B cell (primary cell): ENCODE results near the gene PTPN22. TPM values are rescaled to one million over a fixed set of nuclear protein-coding genes. Genes with fewer than 3 reads are reported as not detected.
A peak's percentile ranks its signal among the peaks of the same experiment; 100 is the strongest.

Source experiments
- ATAC-seq: fragments of 200-7000 bp; cut with Tn5 transposase; one replicate; pipeline ENCODE4 v1.10.0; 2021; ENCODE audit warnings: low read depth, mild to moderate bottlenecking, moderate number of reproducible peaks, moderate library complexity
- CTCF ChIA-PET: fragments of 350-600 bp; sonication (Branson Sonifier 250); formaldehyde crosslinking; loops from one replicate; lab custom pipeline; 2021; ENCODE audit warnings: antibody characterized with exemption, inconsistent platforms; lab: Charles Lee
- POLR2A ChIA-PET: fragments of 350-600 bp; sonication (Branson Sonifier 250); formaldehyde crosslinking; loops from one replicate; lab custom pipeline; 2021; ENCODE audit warnings: antibody characterized with exemption; lab: Charles Lee
- DNase-seq: peaks from one replicate; pipeline ENCODE4 v3.0.0; 2013
- H2AFZ ChIP-seq: 2 replicates; pipeline ENCODE4 v1.6.1; 2012; ENCODE audit warnings: mild to moderate bottlenecking, low read depth, low read length; ENCODE audit not compliant: insufficient read depth, poor library complexity, severe bottlenecking
- H3K27ac ChIP-seq, 2 donors: 1 replicate in 1 of 2; 2 replicates in 1 of 2; pipeline ENCODE4 v1.5.1; 2012 to 2013; ENCODE audit warnings: low read length in 2 of 2, mild to moderate bottlenecking in 2 of 2, moderate library complexity in 1 of 2
- H3K27me3 ChIP-seq, 4 experiments: fragments of 200-600 bp in 1 of 4; sonication (generic) in 1 of 4; replicated peaks in 1 of 4; 1 replicate in 2 of 4; 2 replicates in 2 of 4; pipeline versions ENCODE4 v1.6.1 to v1.7.0; 2013 to 2016; ENCODE audit warnings: low read length in 3 of 4, mild to moderate bottlenecking in 2 of 4, mixed read lengths in 1 of 4, moderate library complexity in 1 of 4; ENCODE audit not compliant: insufficient read depth in 4 of 4, control insufficient read depth in 3 of 4; ENCODE audit errors: control extremely low read depth in 1 of 4
- H3K36me3 ChIP-seq, 2 experiments: replicated peaks in 1 of 2; 1 replicate in 1 of 2; 2 replicates in 1 of 2; pipeline versions ENCODE4 v1.6.1 to v1.7.1; 2013; ENCODE audit warnings: low read length in 1 of 2; ENCODE audit not compliant: insufficient read depth in 2 of 2, control insufficient read depth in 1 of 2; ENCODE audit errors: control extremely low read depth in 1 of 2, extremely low read depth in 1 of 2
- H3K4me1 ChIP-seq, 2 donors: fragments of 200-600 bp in 1 of 2; sonication (generic) in 1 of 2; 1 replicate in 1 of 2; 2 replicates in 1 of 2; pipeline versions ENCODE4 v1.5.1 to v1.6.1; 2013 to 2017; ENCODE audit warnings: low read length in 2 of 2; ENCODE audit not compliant: control insufficient read depth in 2 of 2, insufficient read depth in 2 of 2
- H3K4me2 ChIP-seq: replicated peaks from 2 replicates; pipeline ENCODE3; 2012; ENCODE audit warnings: mild to moderate bottlenecking, low read depth, low read length; ENCODE audit not compliant: poor library complexity, severe bottlenecking
- H3K4me3 ChIP-seq, 5 experiments: fragments of 200-600 bp in 1 of 5; sonication (generic) in 1 of 5; 1 replicate in 3 of 5; 2 replicates in 2 of 5; pipeline versions ENCODE4 v1.5.1 to v1.7.0; 2011 to 2016; ENCODE audit warnings: low read length in 4 of 5, mild to moderate bottlenecking in 4 of 5, low read depth in 2 of 5, control low read depth in 1 of 5, moderate library complexity in 1 of 5; ENCODE audit not compliant: insufficient read depth in 1 of 5; ENCODE audit errors: control extremely low read depth in 1 of 5, extremely low read depth in 1 of 5
- H3K79me2 ChIP-seq: fragments of 200-600 bp; sonication (generic); one replicate; pipeline ENCODE4 v1.6.0; 2016; ENCODE audit warnings: low read length; ENCODE audit not compliant: control insufficient read depth, insufficient read depth
- H3K9ac ChIP-seq: fragments of 200-600 bp; sonication (generic); 2 replicates; pipeline ENCODE4 v1.6.1; 2017; ENCODE audit warnings: mild to moderate bottlenecking, low read length, moderate library complexity
- H3K9me3 ChIP-seq, 3 donors: one replicate each; pipeline versions ENCODE4 v1.6.1 to v1.7.1; 2013; ENCODE audit warnings: low read length in 2 of 3; ENCODE audit not compliant: control insufficient read depth in 2 of 3, insufficient read depth in 1 of 3; ENCODE audit errors: control extremely low read depth in 1 of 3
- H4K20me1 ChIP-seq: 2 replicates; pipeline ENCODE4 v1.6.0; 2012; ENCODE audit warnings: mild to moderate bottlenecking, low read length; ENCODE audit not compliant: insufficient read depth, control insufficient read depth, poor library complexity, severe bottlenecking
- H3K27ac Mint-ChIP-seq: one replicate; pipeline ENCODE4 v1.8.0; 2021; ENCODE audit warnings: mixed read lengths
- H3K27me3 Mint-ChIP-seq: one replicate; pipeline ENCODE4 v1.8.0; 2021; ENCODE audit warnings: mixed read lengths
- H3K4me1 Mint-ChIP-seq: one replicate; pipeline ENCODE4 v1.8.0; 2021; ENCODE audit warnings: mixed read lengths
- H3K4me3 Mint-ChIP-seq: one replicate; pipeline ENCODE4 v1.8.0; 2021; ENCODE audit warnings: mixed read lengths
- H3K9me3 Mint-ChIP-seq: one replicate; pipeline ENCODE4 v1.8.0; 2022; ENCODE audit warnings: mixed read lengths; ENCODE audit not compliant: insufficient read depth
- CTCF ChIP-seq: fragments of 200-600 bp; IDR thresholded peaks from one replicate; pipeline ENCODE4 v1.8.0; 2022; ENCODE audit warnings: antibody characterized with exemption, mild to moderate bottlenecking
- EZH2 ChIP-seq: IDR thresholded peaks from 2 replicates; pipeline ENCODE4 v1.6.1; 2012; ENCODE audit warnings: borderline replicate concordance, low read depth, mild to moderate bottlenecking, moderate library complexity, low read length; ENCODE audit not compliant: insufficient read depth, poor library complexity, severe bottlenecking
- WGBS: methylation state at CpG from one replicate; pipeline ENCODE4 v1.1.5; 2013; ENCODE audit warnings: missing lambda C conversion rate; ENCODE audit not compliant: insufficient coverage; 5-methylcytosine and 5-hydroxymethylcytosine counted together
- intact Hi-C: fragments of 100-400 bp; cut with micrococcal nuclease; formaldehyde crosslinking; loops from one replicate; pipeline ENCODE4 v1.10.0; 2022
- polyA plus RNA-seq: library from polyadenylated mRNA; depleted of rRNA; stranded (reverse); fragments of >200 nt; gene quantifications from 2 replicates; pipeline ENCODE4 v1.2.3, GENCODE V29; 2012
- total RNA-seq, 2 donors: library from RNA; stranded (reverse); fragments of 120-200 nt in 1 of 2; gene quantifications; 1 replicate in 1 of 2; 2 replicates in 1 of 2; pipeline versions ENCODE4 v1.2.3 to v1.2.4, GENCODE V29; 2013 to 2022

The PTPN22 gene
- total and polyA plus RNA-seq, 2 donors (not counting 1 experiment from before 2014, with no cell fraction given), result 14.3 to 37.4 TPM

GRCh38 chr1:113860891-113861290, 10.6 kb downstream of the PTPN22 start:
- TF ChIP-seq EZH2, result no peak
- no peak for TF ChIP-seq CTCF
- H3K27ac ChIP-seq, result peak overlapping the region; percentile 64 to 80
- H3K4me3 Mint-ChIP-seq, result peak overlapping the region; percentile 59
- H3K79me2 ChIP-seq, result peaks cover 47% of the 10 kb centered on the region
- no peak overlapping the region for H2AFZ ChIP-seq
- no peak overlapping the region for H3K4me3 ChIP-seq
- H3K4me1 ChIP-seq, result peaks cover 58 to 60% of the 10 kb centered on the region in 2 donors
- ATAC-seq (no peak), DNase-seq (no peak)
- no peaks in the 10 kb centered on the region for H4K20me1 ChIP-seq
- peaks cover 4 to 13% of the 10 kb centered on the region in 2 experiments for H3K36me3 ChIP-seq
- peak overlapping the region; percentile 84 for H3K27ac Mint-ChIP-seq
- no peak overlapping the region for H3K9ac ChIP-seq
- no peaks in the 10 kb centered on the region for H3K9me3 Mint-ChIP-seq
- POLR2A ChIA-PET, result no interaction called here
- no peaks in the 10 kb centered on the region for H3K27me3 Mint-ChIP-seq
- H3K4me1 Mint-ChIP-seq, result peaks cover 58% of the 10 kb centered on the region
- WGBS, result no CpG with 5 or more reads among the region's 3 CpGs
- no peaks in the 10 kb centered on the region for H3K27me3 ChIP-seq
- peak overlapping the region; percentile 68 for H3K4me2 ChIP-seq
- no peaks in the 10 kb centered on the region for H3K9me3 ChIP-seq
- intact Hi-C loops, result no loop called here
- CTCF ChIA-PET, result interaction anchor here (1.0 to 3.6 kb wide), 3 partner anchors 9 to 43 kb away, joined by 3 to 16 read pairs (median 11); partner anchors contain the start of gene AP4B1

DNA sequence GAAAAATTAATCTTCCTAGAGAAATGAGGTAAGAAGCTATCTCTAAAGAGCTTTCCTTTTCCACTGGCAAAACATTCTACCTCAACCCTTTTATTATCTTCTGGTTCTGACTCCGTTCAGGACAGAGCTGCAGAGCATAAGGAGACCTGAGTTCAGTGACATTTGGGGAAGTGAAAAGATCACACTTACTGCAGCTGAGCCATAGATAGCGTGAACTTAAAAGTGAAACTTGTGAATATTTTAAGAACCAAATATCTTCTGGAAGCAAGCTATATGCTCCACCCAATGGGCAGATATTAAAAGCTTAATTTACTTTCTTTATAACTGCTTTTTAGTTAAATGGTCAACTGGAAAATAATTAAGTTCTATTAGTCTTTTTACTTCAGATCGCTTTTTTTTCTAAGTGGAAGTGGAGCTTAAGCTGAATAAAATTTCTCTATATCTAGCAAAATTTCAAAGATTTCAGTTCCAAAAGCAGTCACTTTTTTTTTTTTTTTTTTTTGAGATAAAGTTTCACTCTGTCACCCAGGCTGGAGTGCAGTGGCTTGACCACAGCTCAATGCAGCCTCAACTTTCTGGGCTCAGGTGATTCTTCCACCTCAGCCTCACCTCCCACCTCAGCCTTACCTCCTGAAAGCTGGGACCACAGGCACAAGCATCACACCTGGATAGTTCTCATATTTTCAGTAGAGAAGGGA, 11.9 kb downstream of the PTPN22 start:
- POLR2A ChIA-PET, result interaction anchor here (0.7 to 1.1 kb wide), 4 partner anchors 10 to 56 kb away, joined by 4 to 10 read pairs (median 5); partner anchors contain the start of genes AP4B1 and DCLRE1B
- Mint-ChIP-seq H3K27ac (peak overlapping the region; percentile 92), H3K27me3 (no peaks in the 10 kb centered on the region), H3K4me1 (peaks cover 58% of the 10 kb centered on the region), H3K9me3 (no peaks in the 10 kb centered on the region), H3K4me3 (peak overlapping the region; percentile 72)
- H3K36me3 ChIP-seq, result peaks cover 6 to 18% of the 10 kb centered on the region in 2 experiments
- peak overlapping the region; percentile 14 for H2AFZ ChIP-seq
- DNase-seq, result peak; percentile 79
- peak overlapping the region; percentile 5 to 58 (median 31) for H3K4me3 ChIP-seq
- peak overlapping the region; percentile 73 to 80 for H3K27ac ChIP-seq
- TF ChIP-seq CTCF (no peak), EZH2 (no peak)
- H3K9me3 ChIP-seq, result no peaks in the 10 kb centered on the region
- CTCF ChIA-PET, result interaction anchor here (0.6 to 4.2 kb wide), 18 partner anchors 10 to 1145 kb away, joined by 3 to 36 read pairs (median 4); partner anchors contain the start of genes AP4B1, HIPK1 and PPM1J
- peak overlapping the region; percentile 68 for H3K4me2 ChIP-seq
- no CpG with 5 or more reads among the region's 3 CpGs for WGBS
- peak overlapping the region; percentile 39 for H3K9ac ChIP-seq
- peak; percentile 80 for ATAC-seq
- peaks cover 37% of the 10 kb centered on the region for H3K79me2 ChIP-seq
- no peaks in the 10 kb centered on the region for H4K20me1 ChIP-seq
- no peaks in the 10 kb centered on the region for H3K27me3 ChIP-seq
- intact Hi-C loops, result loop anchor here (1.0 to 2.0 kb wide), 5 partner anchors 12 to 69 kb away; partner anchors contain the start of genes AP4B1, HIPK1, PTPN22 and RSBN1
- peaks cover 58 to 60% of the 10 kb centered on the region in 2 donors for H3K4me1 ChIP-seq
